ENCODE measurements around the gene CTIF. TPM values are rescaled to one million over a fixed set of nuclear protein-coding genes. Genes with fewer than 3 reads are reported as not detected.

CTIF gene
- total RNA-seq, 1 donor from 2014 or later, result 35.1 TPM

GRCh38 chr18:48831802-48832201, 293.0 kb downstream of the CTIF start:
- intact Hi-C loops (cut with DNase I), result no loop called here
- no peak overlapping the region for H3K27ac ChIP-seq
- H3K4me1 ChIP-seq, result peaks cover 59% of the 10 kb centered on the region
- no peak for DNase-seq (ENCODE audit: extremely low spot score in 2 of 2)
- no peak overlapping the region for H3K4me3 ChIP-seq
- no peak for TF ChIP-seq POLR2AphosphoS5 (IDR thresholded peaks at IDR 0.05; ENCODE audit: insufficient read depth in 1 of 2, low read depth in 1 of 2)
- no peak for TF ChIP-seq CTCF (IDR thresholded peaks at IDR 0.05)
- no peak for TF ChIP-seq POLR2A (IDR thresholded peaks at IDR 0.05)
- no peaks in the 10 kb centered on the region for H3K27me3 ChIP-seq
- H3K36me3 ChIP-seq, result no peaks in the 10 kb centered on the region
- no peaks in the 10 kb centered on the region for H3K9me3 ChIP-seq

GRCh38 chr18:48832938-48833700, 294.3 kb downstream of the CTIF start:
- Histone ChIP-seq H3K36me3 (no peaks in the 10 kb centered on the region), H3K27ac (peak overlapping the region; percentile 40), H3K4me1 (peaks cover 61% of the 10 kb centered on the region), H3K9me3 (no peaks in the 10 kb centered on the region), H3K27me3 (no peaks in the 10 kb centered on the region), H3K4me3 (no peak overlapping the region)
- TF ChIP-seq POLR2A (IDR thresholded peaks at IDR 0.05) (no peak), POLR2AphosphoS5 (IDR thresholded peaks at IDR 0.05; ENCODE audit: insufficient read depth in 1 of 2, low read depth in 1 of 2) (peak in 1 of 2 donors; percentile 20), CTCF (IDR thresholded peaks at IDR 0.05) (no peak)
- peak; percentile 58 to 76 for DNase-seq (ENCODE audit: extremely low spot score in 2 of 2)
- intact Hi-C loops (cut with DNase I), result no loop called here

GRCh38 chr18:48833701-48834412, 295.0 kb downstream of the CTIF start:
- Histone ChIP-seq H3K27me3 (no peaks in the 10 kb centered on the region), H3K4me1 (peaks cover 61% of the 10 kb centered on the region), H3K36me3 (no peaks in the 10 kb centered on the region), H3K9me3 (no peaks in the 10 kb centered on the region), H3K4me3 (peak overlapping the region in 1 of 2 donors; percentile 14), H3K27ac (peak overlapping the region; percentile 40)
- intact Hi-C loops (cut with DNase I), result no loop called here
- DNase-seq (ENCODE audit: extremely low spot score in 2 of 2), result peak in 1 of 2 donors; percentile 77
- TF ChIP-seq POLR2A (IDR thresholded peaks at IDR 0.05), result no peak
- no peak for TF ChIP-seq CTCF (IDR thresholded peaks at IDR 0.05)
- TF ChIP-seq POLR2AphosphoS5 (IDR thresholded peaks at IDR 0.05; ENCODE audit: insufficient read depth in 1 of 2, low read depth in 1 of 2), result no peak

- Histone ChIP-seq H3K27me3 (no peaks in the 10 kb centered on the region), H3K36me3 (no peaks in the 10 kb centered on the region), H3K9me3 (no peaks in the 10 kb centered on the region), H3K27ac (peak overlapping the region; percentile 40), H3K4me1 (peaks cover 61% of the 10 kb centered on the region), H3K4me3 (peak overlapping the region in 1 of 2 donors; percentile 14)
- intact Hi-C loops (cut with DNase I), result no loop called here
- TF ChIP-seq POLR2AphosphoS5 (IDR thresholded peaks at IDR 0.05; ENCODE audit: insufficient read depth in 1 of 2, low read depth in 1 of 2) (peak in 1 of 2 donors; percentile 88), POLR2A (IDR thresholded peaks at IDR 0.05) (no peak)
- DNase-seq (ENCODE audit: extremely low spot score in 2 of 2), result no peak
Observed at GRCh38 chr18:48834413-48835031, 295.7 kb downstream of the CTIF start.

- no peak for TF ChIP-seq POLR2AphosphoS5 (IDR thresholded peaks at IDR 0.05; ENCODE audit: insufficient read depth in 1 of 2, low read depth in 1 of 2)
- no peak for TF ChIP-seq CTCF (IDR thresholded peaks at IDR 0.05)
- TF ChIP-seq POLR2A (IDR thresholded peaks at IDR 0.05), result no peak
- Histone ChIP-seq H3K4me3 (no peak overlapping the region), H3K27ac (peak overlapping the region; percentile 40), H3K9me3 (no peaks in the 10 kb centered on the region), H3K36me3 (no peaks in the 10 kb centered on the region), H3K27me3 (no peaks in the 10 kb centered on the region), H3K4me1 (peaks cover 59% of the 10 kb centered on the region)
- no peak for DNase-seq (ENCODE audit: extremely low spot score in 2 of 2)
- intact Hi-C loops (cut with DNase I), result no loop called here
Observed at GRCh38 chr18:48835119-48835518, 296.3 kb downstream of the CTIF start.
